NCI-H2029 (cell line): ENCODE measurements around the gene RNF217.
"Not testable (repeated sequence)": the region's sequence is repeated elsewhere in the genome, so short reads cannot be mapped to it uniquely, and the experiment has no call there.

Experiments
- DNase-seq: peaks from one replicate; lab custom pipeline; 2025; lab: John Stamatoyannopoulos, UW

RNF217 gene

DNA sequence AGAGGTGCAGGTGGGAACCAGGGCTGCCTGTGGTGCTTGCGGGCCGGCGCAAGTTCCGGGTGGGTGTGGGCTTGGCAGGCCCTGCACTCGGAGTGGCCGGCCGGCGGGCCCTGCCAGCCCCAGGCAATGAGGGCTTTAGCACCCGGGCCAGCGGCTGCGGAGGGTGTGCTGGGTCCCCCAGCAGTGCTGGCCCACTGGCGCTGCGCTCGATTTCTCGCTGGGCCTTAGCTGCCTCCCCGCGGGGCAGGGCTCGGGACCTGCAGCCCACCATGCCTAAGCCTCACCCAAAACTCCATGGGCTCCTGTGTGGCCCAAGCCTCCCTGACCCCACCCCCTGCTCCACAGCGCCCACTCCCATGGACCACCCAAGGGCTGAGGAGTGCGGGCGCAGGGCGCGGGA is 163.6 kb downstream of the RNF217 start:
- DNase-seq, result not testable (repeated sequence)

DNA sequence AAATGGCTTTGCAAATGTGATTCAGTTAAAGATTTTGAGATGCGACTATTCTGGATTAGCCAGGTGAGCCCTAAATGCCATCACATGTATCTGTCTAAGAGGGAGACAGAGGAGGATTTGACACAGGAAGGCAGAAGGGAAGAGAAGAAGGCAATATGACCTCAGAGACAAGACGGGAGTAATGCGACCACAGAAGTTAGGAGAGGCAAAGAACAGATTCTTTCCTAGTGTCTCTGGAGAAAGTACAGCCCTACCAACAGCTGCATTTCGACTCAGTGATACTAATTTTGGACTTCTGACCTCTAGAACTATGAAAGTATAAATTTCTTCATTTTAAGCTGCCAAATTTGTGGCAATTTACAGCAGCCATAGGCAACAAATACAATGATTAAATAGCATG is 167.1 kb downstream of the RNF217 start:
- no peak for DNase-seq

DNA sequence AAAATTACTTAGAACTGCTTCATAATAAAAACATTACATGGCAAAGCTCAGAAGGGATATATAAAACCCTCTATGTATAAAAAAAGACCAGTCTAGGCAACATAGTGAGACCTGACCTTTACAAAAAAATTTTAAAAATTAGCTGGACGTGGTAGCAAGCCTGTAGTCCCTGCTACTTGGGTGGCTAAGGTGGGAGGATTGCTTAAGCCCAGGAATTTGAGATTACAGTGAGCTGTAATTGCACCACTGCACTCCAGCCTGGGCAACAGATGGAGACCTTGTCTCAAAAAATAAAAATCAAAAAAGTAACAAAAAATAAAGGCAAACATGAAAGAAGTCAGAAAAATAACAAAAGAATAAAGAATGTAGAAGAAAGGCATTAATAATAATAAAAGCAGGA is 169.8 kb downstream of the RNF217 start:
- no peak for DNase-seq

DNA sequence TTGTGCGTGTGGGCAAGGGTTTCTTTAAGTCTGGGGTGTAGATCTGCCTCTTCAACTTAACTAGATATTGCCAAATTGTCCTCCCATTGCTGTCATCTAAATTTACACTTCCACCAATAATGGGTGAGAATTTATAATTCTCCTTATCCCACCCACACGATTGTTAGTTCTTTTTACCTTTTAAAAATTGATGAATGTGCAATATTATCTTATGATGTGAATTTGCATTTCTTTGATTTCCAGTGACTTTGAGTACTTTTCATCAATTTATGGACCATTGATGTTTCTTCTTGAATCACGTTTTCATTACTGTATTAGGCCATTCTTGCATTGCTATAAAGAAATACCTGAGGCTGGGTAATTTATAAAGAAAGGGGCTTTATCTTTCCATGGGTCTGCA is 174.1 kb downstream of the RNF217 start:
- DNase-seq, result no peak

DNA sequence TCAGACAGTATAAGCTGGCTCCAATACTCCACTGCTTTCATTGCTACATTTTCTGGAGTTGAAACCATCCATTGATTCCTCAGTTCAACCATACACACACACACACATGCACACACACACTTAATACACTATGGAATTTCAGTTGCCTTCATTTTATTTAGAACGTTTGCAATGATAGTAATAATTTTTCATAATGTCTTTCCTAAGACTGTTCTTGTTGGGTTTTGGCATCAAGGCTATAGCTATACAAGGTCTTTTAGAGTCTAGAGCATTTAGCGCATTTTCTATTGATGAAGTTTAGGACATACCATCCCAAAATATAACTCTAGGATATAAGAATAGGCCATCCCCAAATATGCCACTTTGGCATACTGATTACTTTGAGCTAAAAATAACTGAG is 175.8 kb downstream of the RNF217 start:
- no peak for DNase-seq

DNA sequence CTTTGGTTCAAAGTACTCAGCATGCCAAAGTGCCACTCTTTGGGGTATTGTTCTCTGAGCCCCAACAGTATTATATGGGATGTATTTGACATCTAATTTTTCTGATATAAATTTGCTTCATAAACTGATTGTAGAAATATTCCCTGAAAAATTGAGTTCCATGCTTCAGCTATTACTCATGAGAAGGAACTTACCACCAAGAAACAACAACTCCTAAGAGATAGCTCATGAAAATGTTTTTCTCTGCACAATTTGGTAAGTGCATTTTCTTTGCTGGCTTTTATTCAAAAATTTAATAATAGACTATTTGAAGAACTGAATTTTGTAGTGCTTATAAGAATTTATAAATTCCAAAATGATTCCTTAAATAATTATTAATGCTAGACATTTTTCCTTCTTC is 178.6 kb downstream of the RNF217 start:
- DNase-seq, result no peak
